ENCODE measurements around the gene IQSEC2.

Gene IQSEC2

DNA sequence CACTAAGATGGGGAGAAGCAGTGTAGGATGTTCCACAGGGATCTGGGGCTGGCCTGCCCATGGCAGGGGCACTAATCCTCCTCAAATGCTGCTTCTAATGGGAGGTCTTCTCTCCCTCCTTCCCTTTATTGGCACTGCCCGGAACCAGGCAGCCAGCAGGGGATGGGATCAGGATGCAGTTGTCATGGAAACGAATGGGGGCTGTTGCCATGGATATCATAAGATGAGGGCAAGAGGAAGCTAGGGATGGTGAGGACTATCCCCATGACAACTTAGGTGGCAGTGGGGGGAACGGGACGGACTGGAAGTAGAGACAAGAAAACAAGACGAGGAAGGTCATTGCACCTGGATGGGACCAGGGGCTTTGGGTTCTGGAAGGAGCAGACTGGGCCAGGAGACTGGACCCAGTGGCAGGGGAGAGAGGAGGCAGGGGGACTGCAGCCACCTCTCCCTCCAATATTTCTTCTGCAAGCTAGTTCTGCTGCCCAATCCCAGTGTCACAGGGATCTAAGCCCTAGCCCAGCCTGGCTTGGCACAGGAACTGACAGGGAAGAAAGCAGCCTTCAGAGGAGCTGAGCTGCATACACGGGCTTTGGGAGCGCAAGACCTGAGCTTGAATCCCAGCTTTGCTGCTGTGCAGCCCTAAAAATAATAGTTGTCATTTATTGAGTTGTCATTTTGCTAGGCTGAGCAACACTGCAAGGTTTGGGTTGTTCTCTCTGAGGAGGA lies 19.0 kb downstream of the IQSEC2 start:
- no peak for TF ChIP-seq CTCF (IDR thresholded peaks at IDR 0.05; ENCODE audit: low read depth, low read length, missing control alignments)
- H3K4me3 ChIP-seq (replicated peaks; ENCODE audit: low read depth, low read length) = no peak overlapping the region
- DNase-seq (ENCODE audit: extremely low read depth, low read depth) = no peak

GRCh38 chrX:53261355-53261972 lies 19.9 kb downstream of the IQSEC2 start:
- no peak for DNase-seq (ENCODE audit: extremely low read depth, low read depth)
- no peak overlapping the region for H3K4me3 ChIP-seq (replicated peaks; ENCODE audit: low read depth, low read length)
- no peak for TF ChIP-seq CTCF (IDR thresholded peaks at IDR 0.05; ENCODE audit: low read depth, low read length, missing control alignments)

DNA sequence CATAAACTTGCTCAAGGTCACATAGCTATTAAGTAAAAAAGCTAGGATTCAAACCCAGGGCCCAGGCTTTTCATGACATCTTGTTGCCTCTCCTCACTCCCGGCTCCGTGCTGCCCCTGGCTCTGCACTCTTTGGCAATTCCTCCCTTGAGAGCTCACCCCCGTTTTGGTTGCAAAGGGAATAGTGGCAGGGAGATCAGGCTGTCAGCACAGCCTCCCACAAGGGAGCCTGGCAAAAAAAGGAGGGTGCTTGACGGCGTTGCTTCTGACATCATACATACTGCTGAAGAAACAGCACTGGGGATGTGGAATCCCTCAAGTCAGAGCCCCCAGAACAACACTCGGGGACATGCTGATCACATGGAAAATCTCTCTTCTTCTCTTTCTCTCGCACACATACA lies 20.5 kb downstream of the IQSEC2 start:
- TF ChIP-seq CTCF (IDR thresholded peaks at IDR 0.05; ENCODE audit: low read depth, low read length, missing control alignments) = no peak
- no peak for DNase-seq (ENCODE audit: extremely low read depth, low read depth)
- no peak overlapping the region for H3K4me3 ChIP-seq (replicated peaks; ENCODE audit: low read depth, low read length)

GRCh38 chrX:53257670-53258423 lies 23.5 kb downstream of the IQSEC2 start:
- TF ChIP-seq CTCF (IDR thresholded peaks at IDR 0.05; ENCODE audit: low read depth, low read length, missing control alignments) = no peak
- no peak for DNase-seq (ENCODE audit: extremely low read depth, low read depth)
- H3K4me3 ChIP-seq (replicated peaks; ENCODE audit: low read depth, low read length) = no peak overlapping the region

DNA sequence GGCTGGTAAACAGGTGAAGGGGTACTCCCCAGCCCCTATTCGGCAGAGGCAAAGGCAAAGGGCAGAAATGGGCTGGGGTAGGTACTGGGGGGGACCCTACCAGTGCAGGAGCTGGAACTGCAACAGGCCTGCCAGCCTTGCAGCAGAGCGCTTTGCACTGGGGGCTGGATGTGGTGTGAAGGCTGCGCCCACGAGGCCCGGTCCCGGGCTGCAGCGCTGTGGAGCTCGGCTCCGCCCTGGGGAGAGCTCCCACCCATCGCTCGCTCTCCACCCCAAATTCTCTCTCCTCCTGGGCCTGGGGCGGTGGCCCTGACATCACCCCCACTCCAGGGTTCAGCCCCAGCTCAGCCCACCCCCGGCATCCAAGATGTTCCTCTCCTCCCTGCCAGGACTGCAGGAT lies 24.2 kb downstream of the IQSEC2 start:
- no peak for TF ChIP-seq CTCF (IDR thresholded peaks at IDR 0.05; ENCODE audit: low read depth, low read length, missing control alignments)
- H3K4me3 ChIP-seq (replicated peaks; ENCODE audit: low read depth, low read length) = no peak overlapping the region
- DNase-seq (ENCODE audit: extremely low read depth, low read depth) = no peak

- no peak for DNase-seq (ENCODE audit: extremely low read depth, low read depth)
- no peak overlapping the region for H3K4me3 ChIP-seq (replicated peaks; ENCODE audit: low read depth, low read length)
- TF ChIP-seq CTCF (IDR thresholded peaks at IDR 0.05; ENCODE audit: low read depth, low read length, missing control alignments) = no peak
These were observed 24.8 kb downstream of the IQSEC2 start for GRCh38 chrX:53256446-53257041.

All from HFF-Myc (cell line).